GM23338 (cell line): ENCODE measurements around the gene FAM76B.

Source experiments
- CREB1 ChIP-seq: fragments of 250-450 bp; sonication (Bioruptor Pico); IDR thresholded peaks from 2 replicates; pipeline ENCODE4 v1.5.0; 2020; ENCODE audit warnings: low read depth, mild to moderate bottlenecking, moderate library complexity
- CTCF ChIP-seq, 2 experiments: fragments of 200-600 bp in 1 of 2; sonication (generic) in 1 of 2; conservative IDR thresholded peaks; 2 replicates each; pipeline versions ENCODE4 v1.5.1 to v1.6.1; 2016 to 2017; ENCODE audit warnings: antibody characterized with exemption in 2 of 2, low read depth in 2 of 2, mild to moderate bottlenecking in 2 of 2, moderate library complexity in 1 of 2
- EZH2 ChIP-seq: fragments of 200-600 bp; sonication (generic); IDR thresholded peaks from one replicate; pipeline ENCODE4 v1.8.0; 2017; ENCODE audit warnings: antibody characterized with exemption, mild to moderate bottlenecking, low read depth; ENCODE audit not compliant: unreplicated experiment
- EZH2phosphoT487 ChIP-seq: fragments of 200-600 bp; sonication (generic); IDR thresholded peaks from one replicate; pipeline ENCODE4 v1.8.1; 2018; ENCODE audit warnings: antibody characterized with exemption; ENCODE audit not compliant: unreplicated experiment
- JUNB ChIP-seq: IDR thresholded peaks from one replicate; pipeline ENCODE4 v1.6.1; 2016; ENCODE audit warnings: antibody characterized with exemption; ENCODE audit not compliant: unreplicated experiment
- NANOG ChIP-seq: IDR thresholded peaks from 2 replicates; pipeline ENCODE4 v1.6.1; 2016; ENCODE audit warnings: antibody characterized with exemption, borderline replicate concordance
- POLR2AphosphoS5 ChIP-seq: IDR thresholded peaks from 2 replicates; pipeline ENCODE4 v1.6.1; 2016; ENCODE audit warnings: antibody characterized with exemption, low read depth
- REST ChIP-seq: IDR thresholded peaks from one replicate; pipeline ENCODE4 v1.6.1; 2018; ENCODE audit warnings: antibody characterized with exemption; ENCODE audit not compliant: unreplicated experiment
- STAT1 ChIP-seq: IDR thresholded peaks from one replicate; pipeline ENCODE4 v1.6.1; 2016; ENCODE audit warnings: antibody characterized with exemption; ENCODE audit not compliant: unreplicated experiment
- ZNF114 ChIP-seq: fragments of 250-450 bp; sonication (Bioruptor Pico); IDR thresholded peaks from 2 replicates; pipeline ENCODE4 v1.5.0; 2020; ENCODE audit warnings: mild to moderate bottlenecking, moderate library complexity
- ZNF331 ChIP-seq: fragments of 250-450 bp; sonication (Bioruptor Pico); IDR thresholded peaks from 2 replicates; pipeline ENCODE4 v1.5.0; 2020; ENCODE audit warnings: low read depth, mild to moderate bottlenecking, moderate library complexity

DNA sequence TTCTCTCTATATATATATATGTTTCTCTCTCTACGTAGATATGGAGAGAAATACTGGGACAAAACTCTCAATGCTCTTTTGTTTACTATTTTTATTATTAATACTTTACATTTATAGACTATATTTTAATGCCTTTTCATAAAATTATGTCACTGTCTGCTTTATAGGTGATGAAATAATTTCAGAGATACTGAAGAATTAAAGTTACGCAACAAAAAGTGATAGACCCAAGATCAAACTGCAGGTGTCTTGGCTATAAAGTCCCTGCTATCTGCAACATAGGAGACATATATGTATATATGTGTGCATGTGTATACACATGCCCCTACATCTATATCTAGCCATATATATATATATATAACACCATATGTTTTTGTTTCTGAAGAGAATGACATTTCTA, 60.8 kb downstream of the FAM76B start:
- TF ChIP-seq REST (no peak), EZH2 (no peak), CTCF (conservative IDR thresholded peaks at IDR 0.05; ENCODE audit: low read depth in 2 of 2) (no peak), ZNF331 (CRISPR knock-in tag) (no peak), ZNF114 (CRISPR knock-in tag) (no peak), POLR2AphosphoS5 (no peak), EZH2phosphoT487 (no peak), STAT1 (no peak), NANOG (no peak), CREB1 (CRISPR knock-in tag) (no peak), JUNB (no peak)
